NCI-H1694 treated with DMSO at 0.1 percent for 48 hours (cell line): ENCODE measurements around the gene GRPEL2.

Source experiments
- DNase-seq: peaks from one replicate; lab custom pipeline; 2025; lab: John Stamatoyannopoulos, UW

The GRPEL2 gene

GRCh38 chr5:149345147-149345891 is at the start of gene GRPEL2:
Gene GRPEL2 (plus strand): TSS chr5:149345499. CDS start chr5:149345540, 41 bp downstream.
- DNase-seq: peak; percentile 93

- DNase-seq: no peak
Measured at GRCh38 chr5:149297340-149298025, 47.8 kb upstream of the GRPEL2 start.

GRCh38 chr5:149298163-149298562 is 47.1 kb upstream of the GRPEL2 start:
- no peak for DNase-seq

GRCh38 chr5:149298842-149299404 is 46.4 kb upstream of the GRPEL2 start:
- DNase-seq: no peak

GRCh38 chr5:149299451-149300054 is 45.7 kb upstream of the GRPEL2 start:
- DNase-seq: no peak

- no peak for DNase-seq
Measured at GRCh38 chr5:149300441-149300840, 44.9 kb upstream of the GRPEL2 start.

GRCh38 chr5:149301049-149301743 is 44.1 kb upstream of the GRPEL2 start:
- no peak for DNase-seq

- DNase-seq: no peak
Measured at GRCh38 chr5:149301744-149302380, 43.4 kb upstream of the GRPEL2 start.

GRCh38 chr5:149302641-149303040 is 42.7 kb upstream of the GRPEL2 start:
- no peak for DNase-seq

- DNase-seq: no peak
Measured at GRCh38 chr5:149303210-149303609, 42.1 kb upstream of the GRPEL2 start.

GRCh38 chr5:149304195-149305078 is 40.9 kb upstream of the GRPEL2 start:
- DNase-seq: no peak

GRCh38 chr5:149309354-149309753 is 35.9 kb upstream of the GRPEL2 start:
- DNase-seq: no peak

- no peak for DNase-seq
Measured at GRCh38 chr5:149310488-149310887, 34.8 kb upstream of the GRPEL2 start.

- no peak for DNase-seq
Measured at GRCh38 chr5:149310947-149311658, 34.2 kb upstream of the GRPEL2 start.

- no peak for DNase-seq
Measured at GRCh38 chr5:149313151-149313841, 32.0 kb upstream of the GRPEL2 start.

GRCh38 chr5:149314571-149315111 is 30.7 kb upstream of the GRPEL2 start:
- no peak for DNase-seq

- no peak for DNase-seq
Measured at GRCh38 chr5:149315753-149316152, 29.5 kb upstream of the GRPEL2 start.

GRCh38 chr5:149317281-149318048 is 27.8 kb upstream of the GRPEL2 start:
- peak; percentile 50 for DNase-seq
